ENCODE data around the gene TMEM94.

GRCh38 chr17:75412455-75413317 is 43.7 kb upstream of the TMEM94 start:
- TF ChIP-seq CTCF (IDR thresholded peaks at IDR 0.05) (peak; percentile 96), POLR2AphosphoS5 (IDR thresholded peaks at IDR 0.05; ENCODE audit: low read depth, low read length) (no peak; the same call in 1 of the 2 replicates)
- TF ChIP-seq, protein P1, sequence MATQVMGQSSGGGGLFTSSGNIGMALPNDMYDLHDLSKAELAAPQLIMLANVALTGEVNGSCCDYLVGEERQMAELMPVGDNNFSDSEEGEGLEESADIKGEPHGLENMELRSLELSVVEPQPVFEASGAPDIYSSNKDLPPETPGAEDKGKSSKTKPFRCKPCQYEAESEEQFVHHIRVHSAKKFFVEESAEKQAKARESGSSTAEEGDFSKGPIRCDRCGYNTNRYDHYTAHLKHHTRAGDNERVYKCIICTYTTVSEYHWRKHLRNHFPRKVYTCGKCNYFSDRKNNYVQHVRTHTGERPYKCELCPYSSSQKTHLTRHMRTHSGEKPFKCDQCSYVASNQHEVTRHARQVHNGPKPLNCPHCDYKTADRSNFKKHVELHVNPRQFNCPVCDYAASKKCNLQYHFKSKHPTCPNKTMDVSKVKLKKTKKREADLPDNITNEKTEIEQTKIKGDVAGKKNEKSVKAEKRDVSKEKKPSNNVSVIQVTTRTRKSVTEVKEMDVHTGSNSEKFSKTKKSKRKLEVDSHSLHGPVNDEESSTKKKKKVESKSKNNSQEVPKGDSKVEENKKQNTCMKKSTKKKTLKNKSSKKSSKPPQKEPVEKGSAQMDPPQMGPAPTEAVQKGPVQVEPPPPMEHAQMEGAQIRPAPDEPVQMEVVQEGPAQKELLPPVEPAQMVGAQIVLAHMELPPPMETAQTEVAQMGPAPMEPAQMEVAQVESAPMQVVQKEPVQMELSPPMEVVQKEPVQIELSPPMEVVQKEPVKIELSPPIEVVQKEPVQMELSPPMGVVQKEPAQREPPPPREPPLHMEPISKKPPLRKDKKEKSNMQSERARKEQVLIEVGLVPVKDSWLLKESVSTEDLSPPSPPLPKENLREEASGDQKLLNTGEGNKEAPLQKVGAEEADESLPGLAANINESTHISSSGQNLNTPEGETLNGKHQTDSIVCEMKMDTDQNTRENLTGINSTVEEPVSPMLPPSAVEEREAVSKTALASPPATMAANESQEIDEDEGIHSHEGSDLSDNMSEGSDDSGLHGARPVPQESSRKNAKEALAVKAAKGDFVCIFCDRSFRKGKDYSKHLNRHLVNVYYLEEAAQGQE (IDR thresholded peaks at IDR 0.05; ENCODE audit: insufficient read depth in 1 of 2, low read depth in 2 of 2, low read length in 1 of 2), result no peak
